ENCODE measurements around the gene ZMPSTE24. TPM values are rescaled to one million over a fixed set of nuclear protein-coding genes. Genes with fewer than 3 reads are reported as not detected.

Gene ZMPSTE24
- total RNA-seq, 2 donors from 2014 or later: 48.3 to 87.9 TPM

- H3K9me3 ChIP-seq: no peaks in the 10 kb centered on the region
- DNase-seq (ENCODE audit: low spot score) (no peak), ATAC-seq (ENCODE audit: insufficient number of reproducible peaks, low FRiP score, low read depth) (no peak)
- no peak overlapping the region for H3K4me3 ChIP-seq
- no peak for TF ChIP-seq CTCF (IDR thresholded peaks at IDR 0.05)
- H3K4me1 ChIP-seq (ENCODE audit: control insufficient read depth in 1 of 2, low read depth in 2 of 2): no peaks in the 10 kb centered on the region
- H3K27ac ChIP-seq: no peak overlapping the region
- H3K27me3 ChIP-seq (replicated peaks; ENCODE audit: insufficient read depth): no peaks in the 10 kb centered on the region
- H3K36me3 ChIP-seq: no peaks in the 10 kb centered on the region
These were observed 44.4 kb downstream of the ZMPSTE24 start for GRCh38 chr1:40302475-40302874.

- no peak for ATAC-seq (ENCODE audit: insufficient number of reproducible peaks, low FRiP score, low read depth)
- no peaks in the 10 kb centered on the region for H3K9me3 ChIP-seq
- H3K4me1 ChIP-seq (ENCODE audit: control insufficient read depth in 1 of 2, low read depth in 2 of 2): peaks cover 0 to 7% of the 10 kb centered on the region in 2 donors
- DNase-seq (ENCODE audit: low spot score): no peak
- no peaks in the 10 kb centered on the region for H3K27me3 ChIP-seq (replicated peaks; ENCODE audit: insufficient read depth)
- TF ChIP-seq CTCF (IDR thresholded peaks at IDR 0.05): no peak
- no peak overlapping the region for H3K27ac ChIP-seq
- no peaks in the 10 kb centered on the region for H3K36me3 ChIP-seq
- no peak overlapping the region for H3K4me3 ChIP-seq
These were observed 45.2 kb downstream of the ZMPSTE24 start for GRCh38 chr1:40303051-40303771.

- no peak for ATAC-seq (ENCODE audit: insufficient number of reproducible peaks, low FRiP score, low read depth)
These were observed 45.8 kb downstream of the ZMPSTE24 start for GRCh38 chr1:40303790-40304189.

GRCh38 chr1:40305451-40305850 is 47.4 kb downstream of the ZMPSTE24 start:
- DNase-seq (ENCODE audit: low spot score) (no peak), ATAC-seq (ENCODE audit: insufficient number of reproducible peaks, low FRiP score, low read depth) (no peak)
- Histone ChIP-seq H3K27me3 (replicated peaks; ENCODE audit: insufficient read depth) (no peaks in the 10 kb centered on the region), H3K27ac (no peak overlapping the region), H3K4me3 (no peak overlapping the region), H3K9me3 (no peaks in the 10 kb centered on the region), H3K4me1 (ENCODE audit: control insufficient read depth in 1 of 2, low read depth in 2 of 2) (peaks cover 3 to 29% of the 10 kb centered on the region in 2 donors), H3K36me3 (no peaks in the 10 kb centered on the region)
- no peak for TF ChIP-seq CTCF (IDR thresholded peaks at IDR 0.05)

More at GRCh38 chr1:40303790-40304189, 45.8 kb downstream of the ZMPSTE24 start:
- H3K4me1 ChIP-seq (ENCODE audit: control insufficient read depth in 1 of 2, low read depth in 2 of 2): peaks cover under 1 to 13% of the 10 kb centered on the region in 2 donors
- H3K9me3 ChIP-seq: no peaks in the 10 kb centered on the region
- no peak overlapping the region for H3K4me3 ChIP-seq
- no peak overlapping the region for H3K27ac ChIP-seq
- DNase-seq (ENCODE audit: low spot score): no peak
- H3K36me3 ChIP-seq: no peaks in the 10 kb centered on the region
- no peaks in the 10 kb centered on the region for H3K27me3 ChIP-seq (replicated peaks; ENCODE audit: insufficient read depth)
- TF ChIP-seq CTCF (IDR thresholded peaks at IDR 0.05): no peak

GRCh38 chr1:40305871-40306270 is 47.8 kb downstream of the ZMPSTE24 start:
- no peak for TF ChIP-seq CTCF (IDR thresholded peaks at IDR 0.05)
- DNase-seq (ENCODE audit: low spot score): no peak
- Histone ChIP-seq H3K4me3 (no peak overlapping the region), H3K27ac (no peak overlapping the region), H3K4me1 (ENCODE audit: control insufficient read depth in 1 of 2, low read depth in 2 of 2) (peaks cover 3 to 29% of the 10 kb centered on the region in 2 donors), H3K27me3 (replicated peaks; ENCODE audit: insufficient read depth) (no peaks in the 10 kb centered on the region), H3K9me3 (no peaks in the 10 kb centered on the region), H3K36me3 (no peaks in the 10 kb centered on the region)
- ATAC-seq (ENCODE audit: insufficient number of reproducible peaks, low FRiP score, low read depth): no peak

Data from thoracic aorta (tissue), 2 donors.